Stimulated activated CD4-positive, alpha-beta T cell treated with anti-CD3 and anti-CD28 coated beads, Interleukin-1b, Interleukin-23, amount 100 ng/mL, for 4 hours (primary cell): ENCODE measurements around the gene S1PR3.

ENCODE experiments used
- DNase-seq, 2 donors: peaks; one replicate each; pipeline ENCODE4 v3.0.0-alpha.2; 2020; ENCODE audit warnings: low read depth in 2 of 2

The S1PR3 gene

GRCh38 chr9:89038382-89039103 lies 47.3 kb downstream of the S1PR3 start:
- no peak for DNase-seq

DNA sequence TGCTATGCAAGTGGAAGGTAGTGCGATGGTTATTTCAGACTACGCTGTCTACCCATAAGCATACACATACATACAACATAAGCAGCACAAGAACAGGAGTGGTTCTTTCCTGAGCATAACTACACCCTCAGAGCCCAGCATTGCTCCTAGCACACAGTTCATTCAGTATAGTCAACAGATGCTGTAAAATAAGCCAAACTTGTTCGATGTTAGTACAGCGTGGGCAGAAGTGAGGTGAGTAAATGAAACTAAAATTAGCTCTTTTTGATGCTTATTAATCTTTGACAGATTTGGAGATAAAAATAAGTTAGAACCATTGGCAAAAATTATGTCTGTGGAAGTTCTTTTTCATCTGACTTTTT lies 47.8 kb downstream of the S1PR3 start:
- no peak for DNase-seq

DNA sequence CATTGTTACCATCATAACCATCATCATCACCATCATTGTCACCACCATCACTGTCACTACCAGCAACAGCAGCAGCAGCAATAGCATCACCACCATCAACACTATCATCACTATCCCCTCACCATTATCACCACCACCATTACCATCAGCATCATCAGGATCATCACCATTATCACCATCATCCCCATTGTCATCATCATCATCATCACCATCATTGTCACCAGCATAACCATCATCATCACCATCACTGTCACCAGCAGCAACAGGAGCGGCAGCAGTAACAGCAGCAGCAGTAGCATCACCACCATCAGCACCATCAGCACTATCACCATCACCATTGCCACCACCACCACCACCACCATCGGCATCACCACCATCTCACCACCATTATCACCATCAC lies 48.4 kb downstream of the S1PR3 start:
- DNase-seq: no peak

DNA sequence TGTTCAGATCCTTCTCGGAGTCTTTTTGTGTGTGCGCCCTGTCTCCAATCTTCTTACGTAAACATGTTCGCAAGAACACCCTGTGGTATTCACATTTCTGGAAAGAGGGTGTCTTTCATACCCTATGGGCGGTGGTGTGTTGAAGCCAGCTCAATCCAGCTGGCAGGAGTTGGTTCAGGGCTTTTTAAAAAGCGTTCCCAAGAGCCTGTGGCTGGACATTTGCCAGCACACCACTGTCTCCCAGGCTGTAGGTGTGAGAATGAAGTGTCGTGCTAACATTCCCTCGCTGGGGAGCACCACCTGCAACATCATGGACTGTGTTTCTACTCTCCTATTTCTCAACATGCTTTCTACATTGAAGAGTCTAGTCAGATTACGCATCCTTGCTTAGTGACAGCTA lies 51.7 kb downstream of the S1PR3 start:
- no peak for DNase-seq

- no peak for DNase-seq
Measured at GRCh38 chr9:89044104-89044503, 52.8 kb downstream of the S1PR3 start.

- no peak for DNase-seq
Measured at GRCh38 chr9:89044881-89045280, 53.6 kb downstream of the S1PR3 start.

- no peak for DNase-seq
Measured at GRCh38 chr9:89046832-89047231, 55.6 kb downstream of the S1PR3 start.

- no peak for DNase-seq
Measured at GRCh38 chr9:89047667-89048066, 56.4 kb downstream of the S1PR3 start.

DNA sequence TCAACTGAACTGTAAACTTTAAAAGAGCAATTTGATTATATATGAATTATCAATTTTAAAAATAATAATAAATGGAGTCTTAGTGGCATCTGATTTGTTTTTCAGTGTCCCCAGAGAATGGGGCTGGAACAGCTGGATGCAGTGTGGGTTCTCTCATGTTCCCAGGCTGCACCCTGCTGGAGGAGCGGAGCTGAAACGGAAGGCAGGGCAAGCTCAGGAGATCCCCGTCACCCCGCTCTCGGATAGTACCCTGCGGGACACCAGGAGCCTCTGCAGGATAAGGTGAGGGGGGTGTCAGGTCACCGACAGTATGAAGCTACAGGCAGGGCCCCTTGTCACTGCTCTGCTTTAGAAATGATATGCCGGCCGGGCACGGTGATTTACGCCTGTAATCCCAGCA lies 57.3 kb downstream of the S1PR3 start:
- DNase-seq: no peak

DNA sequence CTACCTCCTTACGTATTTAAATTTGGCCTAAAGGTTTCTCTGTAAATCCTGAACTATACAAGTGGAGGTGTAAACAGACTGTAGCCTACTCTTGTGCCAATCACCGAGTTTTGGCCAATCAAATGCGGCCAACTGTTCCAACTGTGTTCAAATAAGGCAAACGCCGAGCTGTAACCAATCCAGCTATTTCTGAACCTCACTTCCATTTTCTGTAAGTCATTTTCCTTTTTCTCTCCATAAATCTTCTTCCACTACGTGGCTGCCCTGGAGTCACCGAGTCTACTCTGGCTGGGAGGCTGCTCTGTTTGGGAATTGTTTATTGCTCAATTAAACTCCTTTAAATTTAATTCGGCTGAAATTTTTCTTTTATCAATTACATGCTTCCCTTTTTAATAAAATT lies 58.4 kb downstream of the S1PR3 start:
- no peak for DNase-seq

DNA sequence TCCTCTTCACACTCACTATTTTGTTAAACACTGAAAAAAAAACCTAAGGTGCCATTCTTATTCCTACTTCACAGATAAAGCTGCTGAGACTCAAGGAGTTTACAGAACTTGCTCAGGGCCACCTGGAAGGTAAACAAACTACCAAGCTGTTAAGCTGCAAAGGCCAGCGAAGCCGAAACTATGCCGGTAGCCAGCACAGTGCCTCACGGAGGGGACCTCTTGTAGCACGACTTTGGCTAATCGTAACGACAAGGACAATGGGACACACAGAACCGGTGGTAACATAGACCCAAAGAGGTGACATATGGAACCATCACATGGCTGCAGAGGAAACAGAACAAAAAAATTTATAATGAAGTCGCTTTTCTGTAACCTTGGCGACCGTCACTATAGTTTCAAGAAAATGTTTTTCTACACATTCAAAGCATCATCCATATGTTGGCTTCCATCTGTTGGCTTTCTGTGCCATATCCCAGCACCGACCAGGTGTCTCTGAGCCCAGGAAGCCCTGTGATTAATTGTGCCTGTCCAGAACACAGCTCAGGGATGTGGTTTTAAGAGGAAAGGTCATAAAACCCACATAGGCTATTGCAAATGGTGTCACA lies 60.3 kb downstream of the S1PR3 start:
- no peak for DNase-seq

- DNase-seq: no peak
Measured at GRCh38 chr9:89052470-89053097, 61.3 kb downstream of the S1PR3 start.

DNA sequence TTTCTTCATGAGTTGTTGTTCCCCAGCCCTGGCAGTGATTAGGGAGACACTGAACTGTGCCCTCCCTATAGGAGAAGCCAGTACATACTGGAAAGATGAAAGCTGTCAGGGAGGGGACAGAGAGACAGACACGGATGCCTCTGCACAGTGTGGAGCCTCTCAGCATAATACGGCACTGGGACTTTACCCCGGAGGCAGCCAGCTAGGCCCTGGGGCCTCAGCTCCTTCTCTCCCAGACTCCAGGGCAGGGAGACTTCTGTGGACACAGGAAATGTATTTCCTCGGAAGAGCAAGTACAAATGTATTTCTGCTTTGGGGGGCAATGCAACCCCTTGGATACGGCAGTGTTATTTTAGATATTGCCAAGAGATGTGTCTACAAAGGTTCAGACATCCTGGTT lies 62.0 kb downstream of the S1PR3 start:
- no peak for DNase-seq
